HG03139 (cell line): ENCODE results near the gene MTX3.

Experiments
- ATAC-seq: cut with Tn5 transposase; IDR thresholded peaks from one replicate; pipeline ENCODE4 v1.9.1; 2021; ENCODE audit not compliant: unreplicated experiment

The MTX3 gene

GRCh38 chr5:79990598-79991507 lies at the start of gene MTX3:
MTX3 (minus strand) TSS chr5:79991262; CDS start chr5:79991238, 24 bp downstream.
- peak; percentile 89 for ATAC-seq

GRCh38 chr5:80039650-80040049 lies 48.6 kb upstream of the MTX3 start:
- no peak for ATAC-seq

- no peak for ATAC-seq
Measured at GRCh38 chr5:80037366-80037765, 46.3 kb upstream of the MTX3 start.

- ATAC-seq, result no peak
Measured at GRCh38 chr5:80036615-80037014, 45.6 kb upstream of the MTX3 start.

- ATAC-seq, result no peak
Measured at GRCh38 chr5:80035839-80036238, 44.8 kb upstream of the MTX3 start.

- ATAC-seq, result no peak
Measured at GRCh38 chr5:80034962-80035821, 44.1 kb upstream of the MTX3 start, which contains the start of gene THBS4. THBS4 (plus strand) TSS chr5:80035348; CDS start chr5:80035538, 190 bp downstream.

GRCh38 chr5:80034559-80034958 lies 43.5 kb upstream of the MTX3 start:
- ATAC-seq, result no peak

GRCh38 chr5:80033513-80033912 lies 42.5 kb upstream of the MTX3 start:
- ATAC-seq, result no peak

- no peak for ATAC-seq
Measured at GRCh38 chr5:80031109-80031508, 40.0 kb upstream of the MTX3 start.

- no peak for ATAC-seq
Measured at GRCh38 chr5:80026841-80027240, 35.8 kb upstream of the MTX3 start.

- ATAC-seq, result no peak
Measured at GRCh38 chr5:80025069-80025468, 34.0 kb upstream of the MTX3 start.

GRCh38 chr5:80010754-80011392 lies 19.8 kb upstream of the MTX3 start:
- ATAC-seq, result no peak

GRCh38 chr5:80008995-80009765 lies 18.1 kb upstream of the MTX3 start:
- ATAC-seq, result no peak

GRCh38 chr5:80002677-80003076 lies 11.6 kb upstream of the MTX3 start:
- ATAC-seq, result no peak

GRCh38 chr5:79999722-80000121 lies 8.7 kb upstream of the MTX3 start:
- no peak for ATAC-seq

GRCh38 chr5:79992891-79993657 lies 2.0 kb upstream of the MTX3 start:
- no peak for ATAC-seq

GRCh38 chr5:79990205-79990597 lies 861 bp downstream of the MTX3 start:
- no peak for ATAC-seq

GRCh38 chr5:79986260-79986659 lies 4.8 kb downstream of the MTX3 start:
- ATAC-seq, result no peak

- ATAC-seq, result no peak
Measured at GRCh38 chr5:79985288-79985687, 5.8 kb downstream of the MTX3 start.

- no peak for ATAC-seq
Measured at GRCh38 chr5:79984363-79984762, 6.7 kb downstream of the MTX3 start.
